D721Med (cell line): ENCODE measurements around the gene C5AR1.
"Not testable (repeated sequence)": the region's sequence is repeated elsewhere in the genome, so short reads cannot be mapped to it uniquely, and the experiment has no call there.

ENCODE experiments used
- DNase-seq: peaks from one replicate; pipeline ENCODE4 v3.0.0; 2011; ENCODE audit warnings: low spot score; ENCODE audit not compliant: insufficient read length
- FAIRE-seq: peaks from 2 replicates; lab custom pipeline; 2011; peaks lifted over from hg19 to GRCh38; lab: Jason Lieb, UNC
- TF ChIP-seq, protein P1 (sequence below): IDR thresholded peaks from 2 replicates; pipeline ENCODE4 v1.5.1; 2012; ENCODE audit warnings: mild to moderate bottlenecking, control low read depth; ENCODE audit not compliant: insufficient read depth; ENCODE audit errors: missing control alignments

The C5AR1 gene

GRCh38 chr19:47322058-47322457, 12.4 kb downstream of the C5AR1 start:
- TF ChIP-seq, protein P1, sequence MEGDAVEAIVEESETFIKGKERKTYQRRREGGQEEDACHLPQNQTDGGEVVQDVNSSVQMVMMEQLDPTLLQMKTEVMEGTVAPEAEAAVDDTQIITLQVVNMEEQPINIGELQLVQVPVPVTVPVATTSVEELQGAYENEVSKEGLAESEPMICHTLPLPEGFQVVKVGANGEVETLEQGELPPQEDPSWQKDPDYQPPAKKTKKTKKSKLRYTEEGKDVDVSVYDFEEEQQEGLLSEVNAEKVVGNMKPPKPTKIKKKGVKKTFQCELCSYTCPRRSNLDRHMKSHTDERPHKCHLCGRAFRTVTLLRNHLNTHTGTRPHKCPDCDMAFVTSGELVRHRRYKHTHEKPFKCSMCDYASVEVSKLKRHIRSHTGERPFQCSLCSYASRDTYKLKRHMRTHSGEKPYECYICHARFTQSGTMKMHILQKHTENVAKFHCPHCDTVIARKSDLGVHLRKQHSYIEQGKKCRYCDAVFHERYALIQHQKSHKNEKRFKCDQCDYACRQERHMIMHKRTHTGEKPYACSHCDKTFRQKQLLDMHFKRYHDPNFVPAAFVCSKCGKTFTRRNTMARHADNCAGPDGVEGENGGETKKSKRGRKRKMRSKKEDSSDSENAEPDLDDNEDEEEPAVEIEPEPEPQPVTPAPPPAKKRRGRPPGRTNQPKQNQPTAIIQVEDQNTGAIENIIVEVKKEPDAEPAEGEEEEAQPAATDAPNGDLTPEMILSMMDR, result no peak
- DNase-seq (no peak), FAIRE-seq (no peak)

DNA sequence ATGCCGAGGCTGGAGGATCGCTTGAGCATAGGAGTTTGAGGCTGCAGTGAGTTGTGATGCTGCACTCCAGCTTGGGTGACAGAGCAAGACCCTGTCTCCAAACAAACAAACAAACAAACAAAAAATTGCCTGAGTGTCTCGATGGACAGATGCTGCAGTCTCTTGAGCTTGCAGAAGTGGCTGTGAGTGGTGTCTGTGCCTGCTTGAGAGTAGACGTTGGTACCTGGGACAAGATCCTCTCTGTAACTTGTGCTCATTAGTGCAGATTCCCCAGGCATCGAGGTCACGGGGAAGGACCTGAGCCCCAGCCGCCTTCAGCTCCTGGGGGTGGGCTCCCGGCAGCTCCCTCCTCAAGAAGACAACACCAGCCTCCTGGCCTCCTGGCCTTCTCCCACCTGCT, 13.7 kb downstream of the C5AR1 start:
- FAIRE-seq, result no peak

GRCh38 chr19:47323872-47324271, 14.2 kb downstream of the C5AR1 start:
- TF ChIP-seq, protein P1, result no peak
- FAIRE-seq, result no peak
- DNase-seq, result no peak

More for the DNA sequence above, 13.7 kb downstream of the C5AR1 start:
- TF ChIP-seq, protein P1, result no peak
- DNase-seq, result no peak

DNA sequence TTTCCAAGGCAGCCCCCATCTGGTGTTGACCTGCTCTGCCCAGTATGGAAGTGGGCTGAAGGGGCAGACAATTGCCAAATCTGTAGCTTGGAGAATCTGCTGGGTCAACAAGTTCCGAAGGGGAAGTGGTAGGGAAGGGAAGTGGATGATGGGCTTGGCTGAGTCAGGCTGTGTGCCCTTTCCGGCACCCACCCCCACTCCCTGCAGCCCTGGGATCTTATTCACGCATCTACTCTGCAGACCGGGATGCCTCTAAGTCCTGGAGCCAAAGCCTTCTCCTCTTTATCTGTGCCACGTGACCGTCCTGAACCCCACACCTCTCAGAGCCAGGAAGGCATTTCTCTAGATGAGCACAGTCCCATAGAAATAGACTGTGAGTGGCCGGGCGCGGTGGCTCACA, 14.8 kb downstream of the C5AR1 start:
- TF ChIP-seq, protein P1, result no peak
- no peak for FAIRE-seq
- no peak for DNase-seq

- no peak for DNase-seq
- FAIRE-seq, result no peak
- TF ChIP-seq, protein P1, result no peak
Observed at GRCh38 chr19:47330466-47330869, 20.8 kb downstream of the C5AR1 start.

GRCh38 chr19:47331490-47331889, 21.8 kb downstream of the C5AR1 start:
- no peak for DNase-seq
- FAIRE-seq, result no peak
- TF ChIP-seq, protein P1, result no peak

GRCh38 chr19:47331931-47332547, 22.4 kb downstream of the C5AR1 start, which contains the start of gene C5AR2:
Gene C5AR2 (plus strand): TSS chr19:47332175. CDS start chr19:47340800, 8,625 bp downstream.
- DNase-seq (no peak), FAIRE-seq (no peak)
- TF ChIP-seq, protein P1, result no peak

DNA sequence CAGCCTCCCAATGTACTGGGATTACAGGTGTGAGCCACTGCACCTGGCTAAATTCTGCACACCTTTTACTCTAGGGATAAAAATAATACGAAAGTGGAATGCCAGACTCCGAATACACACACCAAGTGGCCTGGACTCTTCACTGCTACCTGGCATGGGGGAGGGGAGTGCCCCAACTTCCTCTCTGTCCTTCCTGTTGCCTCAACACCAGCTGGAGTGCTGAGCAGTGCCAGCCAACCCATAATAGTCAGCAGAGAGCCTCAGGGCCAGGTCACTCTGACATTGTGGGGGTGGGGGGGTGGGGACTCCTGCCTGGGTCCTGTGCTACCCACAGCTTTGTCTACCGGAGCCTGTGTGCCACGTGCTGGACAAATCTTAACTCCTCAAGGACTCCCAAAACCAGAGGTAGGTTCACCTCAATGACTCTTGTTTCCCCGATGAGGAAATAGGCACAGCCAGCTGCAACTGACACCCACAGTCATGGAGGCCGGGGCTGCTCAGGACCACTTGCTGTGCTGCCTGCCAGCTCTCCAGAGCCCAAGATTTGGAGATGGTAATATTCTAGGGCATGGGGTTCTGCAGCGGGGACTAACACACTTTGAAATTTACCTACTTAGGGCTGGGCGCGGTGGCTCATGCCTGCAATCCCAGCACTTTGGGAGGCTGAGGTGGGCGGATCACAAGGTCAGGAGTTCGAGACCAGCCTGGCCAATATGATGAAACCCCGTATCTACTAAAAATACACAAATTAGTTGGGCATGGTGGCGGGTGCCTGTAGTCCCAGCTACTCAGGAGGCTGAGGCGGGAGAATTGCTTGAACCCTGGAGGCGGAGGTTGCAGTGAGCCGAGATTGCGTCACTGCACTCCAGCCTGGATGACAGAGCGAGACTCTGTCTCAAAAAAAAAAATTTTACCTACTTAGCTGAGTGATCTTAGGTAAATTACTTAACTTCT, 27.4 kb downstream of the C5AR1 start:
- FAIRE-seq, DNase-seq: not testable (repeated sequence)
